Measurements from ENCODE around the gene CDC73.

CDC73 gene

GRCh38 chr1:193104907-193105820 lies 16.7 kb upstream of the CDC73 start, which contains the start of gene GLRX2:
TSS of gene GLRX2 (minus strand) at chr1:193105414. CDS start at chr1:193105382, 32 bp downstream.
- Histone ChIP-seq H3K4me3 (ENCODE audit: control insufficient read depth in 1 of 7, extremely low read depth in 1 of 7, insufficient read depth in 4 of 7, low read depth in 2 of 7, low read length in 6 of 7) (peak within 1 kb of the TSS; percentile 60 to 98 (median 87)), H3K4me1 (ENCODE audit: control extremely low read depth in 1 of 4, control insufficient read depth in 4 of 4, insufficient read depth in 4 of 4, low read length in 3 of 4) (peaks cover 10 to 18% (median 14%) of the 10 kb centered on the region in 4 experiments), H3K9me3 (ENCODE audit: control extremely low read depth in 1 of 5, control insufficient read depth in 4 of 5, insufficient read depth in 2 of 5, low read depth in 1 of 5, low read length in 4 of 5) (no peaks in the 10 kb centered on the region), H3K36me3 (ENCODE audit: control insufficient read depth in 4 of 4, insufficient read depth in 4 of 4, low read length in 3 of 4) (peaks cover 0 to 6% (median 3%) of the 10 kb centered on the region in 4 experiments), H3K27me3 (replicated peaks in 2 of 5; ENCODE audit: control insufficient read depth in 4 of 5, insufficient read depth in 5 of 5, low read length in 4 of 5) (no peaks in the 10 kb centered on the region), H3K27ac (ENCODE audit: insufficient read depth in 1 of 2, low read depth in 1 of 2, low read length in 2 of 2, poor library complexity in 1 of 2, severe bottlenecking in 2 of 2) (peak within 1 kb of the TSS; percentile 47 to 85)
- WGBS (ENCODE audit: insufficient coverage): under 1% methylated on average over 70 of the region's 73 CpGs
- CTCF ChIA-PET: interaction anchor here (1.1 to 1.7 kb wide), 3 partner anchors 12 to 34 kb away, joined by 3 to 7 read pairs (median 3); no protein-coding TSS in a partner anchor
- POLR2A ChIA-PET: interaction anchor here (0.5 to 1.5 kb wide), 3 partner anchors 12 to 45 kb away, joined by 3 to 7 read pairs (median 5); partner anchors contain the start of gene CDC73
- peak; percentile 76 to 91 (median 85) for DNase-seq

GRCh38 chr1:193105821-193106177 lies 16.0 kb upstream of the CDC73 start:
- peaks cover 10 to 18% (median 14%) of the 10 kb centered on the region in 4 experiments for H3K4me1 ChIP-seq (ENCODE audit: control extremely low read depth in 1 of 4, control insufficient read depth in 4 of 4, insufficient read depth in 4 of 4, low read length in 3 of 4)
- peak overlapping the region in 6 of 7 experiments; percentile 83 to 98 (median 90) for H3K4me3 ChIP-seq (ENCODE audit: control insufficient read depth in 1 of 7, extremely low read depth in 1 of 7, insufficient read depth in 4 of 7, low read depth in 2 of 7, low read length in 6 of 7)
- POLR2A ChIA-PET: interaction anchor here (1.5 kb wide), 1 partner anchor 16 kb away, joined by 7 read pairs; the partner anchor contains the start of gene CDC73
- CTCF ChIA-PET: no interaction called here
- no peaks in the 10 kb centered on the region for H3K27me3 ChIP-seq (replicated peaks in 2 of 5; ENCODE audit: control insufficient read depth in 4 of 5, insufficient read depth in 5 of 5, low read length in 4 of 5)
- WGBS (ENCODE audit: insufficient coverage): 71% methylated on average over 1 of the region's 4 CpGs
- no peak for DNase-seq
- peak overlapping the region; percentile 43 to 85 for H3K27ac ChIP-seq (ENCODE audit: insufficient read depth in 1 of 2, low read depth in 1 of 2, low read length in 2 of 2, poor library complexity in 1 of 2, severe bottlenecking in 2 of 2)
- H3K9me3 ChIP-seq (ENCODE audit: control extremely low read depth in 1 of 5, control insufficient read depth in 4 of 5, insufficient read depth in 2 of 5, low read depth in 1 of 5, low read length in 4 of 5): no peaks in the 10 kb centered on the region
- no peaks in the 10 kb centered on the region for H3K36me3 ChIP-seq (ENCODE audit: control insufficient read depth in 4 of 4, insufficient read depth in 4 of 4, low read length in 3 of 4)

GRCh38 chr1:193108471-193108870 lies 13.4 kb upstream of the CDC73 start:
- Histone ChIP-seq H3K27ac (ENCODE audit: insufficient read depth in 1 of 2, low read depth in 1 of 2, low read length in 2 of 2, poor library complexity in 1 of 2, severe bottlenecking in 2 of 2) (no peak overlapping the region), H3K4me3 (ENCODE audit: control insufficient read depth in 1 of 7, extremely low read depth in 1 of 7, insufficient read depth in 4 of 7, low read depth in 2 of 7, low read length in 6 of 7) (no peak overlapping the region), H3K9me3 (ENCODE audit: control extremely low read depth in 1 of 5, control insufficient read depth in 4 of 5, insufficient read depth in 2 of 5, low read depth in 1 of 5, low read length in 4 of 5) (no peaks in the 10 kb centered on the region), H3K4me1 (ENCODE audit: control extremely low read depth in 1 of 4, control insufficient read depth in 4 of 4, insufficient read depth in 4 of 4, low read length in 3 of 4) (peaks cover 10 to 21% (median 13%) of the 10 kb centered on the region in 4 experiments), H3K36me3 (ENCODE audit: control insufficient read depth in 4 of 4, insufficient read depth in 4 of 4, low read length in 3 of 4) (no peaks in the 10 kb centered on the region), H3K27me3 (replicated peaks in 2 of 5; ENCODE audit: control insufficient read depth in 4 of 5, insufficient read depth in 5 of 5, low read length in 4 of 5) (no peaks in the 10 kb centered on the region)
- WGBS (ENCODE audit: insufficient coverage): 100% methylated on average over 1 of the region's 3 CpGs
- no peak for DNase-seq
- CTCF ChIA-PET: interaction anchor here (0.8 to 1.6 kb wide), 2 partner anchors 14 to 50 kb away, joined by 5 to 7 read pairs; partner anchors contain the start of genes CDC73 and UCHL5
- POLR2A ChIA-PET: no interaction called here

- no peaks in the 10 kb centered on the region for H3K36me3 ChIP-seq (ENCODE audit: control insufficient read depth in 4 of 4, insufficient read depth in 4 of 4, low read length in 3 of 4)
- no CpG with 5 or more reads among the region's 1 CpG for WGBS (ENCODE audit: insufficient coverage)
- no peaks in the 10 kb centered on the region for H3K9me3 ChIP-seq (ENCODE audit: control extremely low read depth in 1 of 5, control insufficient read depth in 4 of 5, insufficient read depth in 2 of 5, low read depth in 1 of 5, low read length in 4 of 5)
- H3K27ac ChIP-seq (ENCODE audit: insufficient read depth in 1 of 2, low read depth in 1 of 2, low read length in 2 of 2, poor library complexity in 1 of 2, severe bottlenecking in 2 of 2): no peak overlapping the region
- CTCF ChIA-PET: interaction anchor here (1.2 to 1.6 kb wide), 3 partner anchors 9 to 46 kb away, joined by 3 to 5 read pairs (median 3); no protein-coding TSS in a partner anchor
- DNase-seq: no peak
- POLR2A ChIA-PET: no interaction called here
- no peaks in the 10 kb centered on the region for H3K27me3 ChIP-seq (replicated peaks in 2 of 5; ENCODE audit: control insufficient read depth in 4 of 5, insufficient read depth in 5 of 5, low read length in 4 of 5)
- H3K4me3 ChIP-seq (ENCODE audit: control insufficient read depth in 1 of 7, extremely low read depth in 1 of 7, insufficient read depth in 4 of 7, low read depth in 2 of 7, low read length in 6 of 7): no peak overlapping the region
- peaks cover 0 to 9% (median 6%) of the 10 kb centered on the region in 4 experiments for H3K4me1 ChIP-seq (ENCODE audit: control extremely low read depth in 1 of 4, control insufficient read depth in 4 of 4, insufficient read depth in 4 of 4, low read length in 3 of 4)
Observed at GRCh38 chr1:193109619-193110018, 12.2 kb upstream of the CDC73 start.

- no peak overlapping the region for H3K4me3 ChIP-seq (ENCODE audit: control insufficient read depth in 1 of 7, extremely low read depth in 1 of 7, insufficient read depth in 4 of 7, low read depth in 2 of 7, low read length in 6 of 7)
- H3K27ac ChIP-seq (ENCODE audit: insufficient read depth in 1 of 2, low read depth in 1 of 2, low read length in 2 of 2, poor library complexity in 1 of 2, severe bottlenecking in 2 of 2): no peak overlapping the region
- ChIA-PET CTCF (interaction anchor here (1.2 to 1.6 kb wide), 3 partner anchors 10 to 46 kb away, joined by 3 to 5 read pairs (median 3); no protein-coding TSS in a partner anchor), POLR2A (no interaction called here)
- no peaks in the 10 kb centered on the region for H3K36me3 ChIP-seq (ENCODE audit: control insufficient read depth in 4 of 4, insufficient read depth in 4 of 4, low read length in 3 of 4)
- H3K27me3 ChIP-seq (replicated peaks in 2 of 5; ENCODE audit: control insufficient read depth in 4 of 5, insufficient read depth in 5 of 5, low read length in 4 of 5): no peaks in the 10 kb centered on the region
- peaks cover 0 to 7% (median 5%) of the 10 kb centered on the region in 4 experiments for H3K4me1 ChIP-seq (ENCODE audit: control extremely low read depth in 1 of 4, control insufficient read depth in 4 of 4, insufficient read depth in 4 of 4, low read length in 3 of 4)
- no CpG with 5 or more reads among the region's 1 CpG for WGBS (ENCODE audit: insufficient coverage)
- no peak for DNase-seq
- H3K9me3 ChIP-seq (ENCODE audit: control extremely low read depth in 1 of 5, control insufficient read depth in 4 of 5, insufficient read depth in 2 of 5, low read depth in 1 of 5, low read length in 4 of 5): no peaks in the 10 kb centered on the region
Observed at GRCh38 chr1:193110246-193110645, 11.6 kb upstream of the CDC73 start.

GRCh38 chr1:193110864-193111263 lies 11.0 kb upstream of the CDC73 start:
- ChIA-PET CTCF (interaction anchor here (1.2 to 1.6 kb wide), 2 partner anchors 12 to 45 kb away, joined by 3 read pairs; no protein-coding TSS in a partner anchor), POLR2A (no interaction called here)
- no peaks in the 10 kb centered on the region for H3K9me3 ChIP-seq (ENCODE audit: control extremely low read depth in 1 of 5, control insufficient read depth in 4 of 5, insufficient read depth in 2 of 5, low read depth in 1 of 5, low read length in 4 of 5)
- peaks cover 0 to 4% (median 2%) of the 10 kb centered on the region in 4 experiments for H3K4me1 ChIP-seq (ENCODE audit: control extremely low read depth in 1 of 4, control insufficient read depth in 4 of 4, insufficient read depth in 4 of 4, low read length in 3 of 4)
- H3K27ac ChIP-seq (ENCODE audit: insufficient read depth in 1 of 2, low read depth in 1 of 2, low read length in 2 of 2, poor library complexity in 1 of 2, severe bottlenecking in 2 of 2): no peak overlapping the region
- no peaks in the 10 kb centered on the region for H3K27me3 ChIP-seq (replicated peaks in 2 of 5; ENCODE audit: control insufficient read depth in 4 of 5, insufficient read depth in 5 of 5, low read length in 4 of 5)
- DNase-seq: no peak
- no peak overlapping the region for H3K4me3 ChIP-seq (ENCODE audit: control insufficient read depth in 1 of 7, extremely low read depth in 1 of 7, insufficient read depth in 4 of 7, low read depth in 2 of 7, low read length in 6 of 7)
- no peaks in the 10 kb centered on the region for H3K36me3 ChIP-seq (ENCODE audit: control insufficient read depth in 4 of 4, insufficient read depth in 4 of 4, low read length in 3 of 4)
- 100% methylated on average over 1 of the region's 3 CpGs for WGBS (ENCODE audit: insufficient coverage)
